GM12878 (cell line): ENCODE results near the gene RIPOR3. TPM values are rescaled to one million over a fixed set of nuclear protein-coding genes. Genes with fewer than 3 reads are reported as not detected.

Experiments used
- ATAC-seq: fragments of 200-7000 bp; cut with Tn5 transposase; 3 replicates; pipeline ENCODE4 v1.9.1; 2020; ENCODE audit warnings: mild to moderate bottlenecking, moderate library complexity
- BruUV-seq: library from RNA; stranded (reverse); fragments of 400-500 nt; replicated peaks from 2 replicates; lab custom pipeline; 2021; lab: Mats Ljungman, UMichigan
- CTCF ChIA-PET: fragments of 300-600 bp; sonication (Branson Sonifier 250); formaldehyde crosslinking; extraction: SDS; loops from one replicate; lab custom pipeline; 2021; ENCODE audit warnings: inconsistent platforms; lab: Yijun Ruan, JAX
- POLR2A ChIA-PET: fragments of 350-600 bp; formaldehyde crosslinking; extraction: SDS; loops from one replicate; lab custom pipeline; 2021; ENCODE audit warnings: inconsistent platforms; lab: Charles Lee
- RAD21 ChIA-PET: fragments of 300-600 bp; sonication (Branson Sonifier 250); formaldehyde crosslinking; loops from one replicate; lab custom pipeline; 2023; ENCODE audit warnings: antibody characterized with exemption; ENCODE audit not compliant: unreplicated experiment; lab: Charles Lee
- SMC1A ChIA-PET: fragments of 300-600 bp; sonication (Branson Sonifier 250); formaldehyde crosslinking; loops from one replicate; lab custom pipeline; 2023; ENCODE audit not compliant: unreplicated experiment, uncharacterized antibody; lab: Charles Lee
- DNase-seq: peaks from one replicate; pipeline ENCODE4 v3.0.0-alpha.2; 2011; ENCODE audit warnings: low read depth, low spot score
- FAIRE-seq: peaks from 3 replicates; lab custom pipeline; 2011; peaks lifted over from hg19 to GRCh38; lab: Jason Lieb, UNC
- H2AFZ ChIP-seq: 2 replicates; pipeline ENCODE4 v1.6.0; 2011; ENCODE audit warnings: low read depth, low read length, control low read depth; ENCODE audit not compliant: control insufficient read depth
- H3K27ac ChIP-seq: 2 replicates; pipeline ENCODE4 v1.5.1; 2011; ENCODE audit warnings: control low read depth; ENCODE audit not compliant: control insufficient read depth, insufficient read depth
- H3K27me3 ChIP-seq, 2 experiments: replicated peaks in 1 of 2; 2 replicates each; pipeline versions ENCODE4 v1.6.0 to v1.6.1; 2011; ENCODE audit warnings: low read length in 1 of 2; ENCODE audit not compliant: control insufficient read depth in 2 of 2, insufficient read depth in 2 of 2
- H3K36me3 ChIP-seq, 2 experiments: 2 replicates each; pipeline ENCODE4 v1.5.1; 2011; ENCODE audit warnings: low read length in 1 of 2; ENCODE audit not compliant: control insufficient read depth in 2 of 2, insufficient read depth in 2 of 2
- H3K4me1 ChIP-seq: 2 replicates; pipeline ENCODE4 v1.6.1; 2011; ENCODE audit warnings: mild to moderate bottlenecking, low read length, moderate library complexity, mixed read lengths; ENCODE audit not compliant: control insufficient read depth, insufficient read depth
- H3K4me2 ChIP-seq: 2 replicates; pipeline ENCODE4 v1.6.0; 2011; ENCODE audit warnings: control low read depth; ENCODE audit not compliant: control insufficient read depth, insufficient read depth
- H3K4me3 ChIP-seq: fragments of 200-600 bp; sonication (generic); 2 replicates; pipeline ENCODE4 v1.5.1; 2016
- H3K79me2 ChIP-seq: 2 replicates; pipeline ENCODE4 v1.6.0; 2011; ENCODE audit warnings: low read length; ENCODE audit not compliant: control insufficient read depth, insufficient read depth
- H3K9ac ChIP-seq: 2 replicates; pipeline ENCODE4 v1.8.0; 2011; ENCODE audit warnings: low read length, control low read depth, mixed read lengths; ENCODE audit not compliant: control insufficient read depth, insufficient read depth
- H3K9me3 ChIP-seq: replicated peaks from 3 replicates; pipeline ENCODE4 v1.5.1; 2011; ENCODE audit warnings: mild to moderate bottlenecking, low read length; ENCODE audit not compliant: control insufficient read depth, insufficient read depth
- H4K20me1 ChIP-seq: 2 replicates; pipeline ENCODE4 v1.6.0; 2011; ENCODE audit not compliant: control insufficient read depth, insufficient read depth
- CBFB ChIP-seq: IDR thresholded peaks from 2 replicates; pipeline ENCODE4 v1.6.1; 2016; ENCODE audit warnings: antibody characterized with exemption, low read depth
- CREM ChIP-seq: IDR thresholded peaks from 2 replicates; pipeline ENCODE4 v1.6.1; 2014; ENCODE audit warnings: antibody characterized with exemption, low read depth
- EED ChIP-seq: sonication (generic); IDR thresholded peaks from 2 replicates; pipeline ENCODE4 v1.6.1; 2016; ENCODE audit warnings: antibody characterized with exemption, low read depth
- MTA2 ChIP-seq: fragments of 450-650 bp; IDR thresholded peaks from 2 replicates; pipeline ENCODE4 v1.6.1; 2016; ENCODE audit warnings: low read depth, mild to moderate bottlenecking, moderate library complexity
- SIX5 ChIP-seq: IDR thresholded peaks from 2 replicates; pipeline ENCODE4 v1.6.1; 2011; ENCODE audit warnings: mild to moderate bottlenecking, low read depth, low read length, moderate library complexity; ENCODE audit not compliant: severe bottlenecking
- WGBS: methylation state at CpG from one replicate; pipeline ENCODE4 v1.1.6; 2016; ENCODE audit warnings: low lambda C conversion rate; ENCODE audit not compliant: insufficient replicate concordance, insufficient coverage; ENCODE audit errors: missing lambda C conversion rate; 5-methylcytosine and 5-hydroxymethylcytosine counted together
- in situ Hi-C: fragments of 300-500 bp; cut with MboI; formaldehyde crosslinking; loops from 9 replicates; pipeline ENCODE4 v1.14.3; 2018; ENCODE audit warnings: mixed read lengths
- intact Hi-C: fragments of 100-400 bp; cut with micrococcal nuclease; formaldehyde crosslinking; loops from one replicate; pipeline ENCODE4 v1.14.2; 2022; ENCODE audit not compliant: unreplicated experiment
- polyA plus RNA-seq, 11 experiments: library from polyadenylated mRNA; depleted of rRNA in 4 of 11; unstranded in 6 of 11; stranded (reverse) in 5 of 11; fragments of >200 nt; fragmentation: Nextera tagmentation in 4 of 11; fragmentation: Illumina TruSeq in 1 of 11; extraction: Ambion mirVana in 4 of 11; extraction: Trizol in 1 of 11; gene quantifications; 1 replicate in 1 of 11; 2 replicates in 10 of 11; pipeline versions ENCODE4 v1.2.1 to v1.2.3, GENCODE V29; 2011 to 2016; ENCODE audit warnings: inconsistent platforms in 2 of 11, missing spikeins in 2 of 11, low read depth in 1 of 11
- total RNA-seq, 4 experiments: library from RNA; depleted of rRNA in 3 of 4; stranded (reverse); fragments of >200 nt in 3 of 4; fragmentation: Illumina TruSeq in 1 of 4; extraction: Trizol in 1 of 4; gene quantifications; 2 replicates each; pipeline versions ENCODE4 v1.2.1 to v1.2.3, GENCODE V29; 2013 to 2021
- TF ChIP-seq, protein P1 (sequence below): fragments of 450-650 bp; IDR thresholded peaks from 2 replicates; pipeline ENCODE4 v1.6.1; 2017; ENCODE audit warnings: mild to moderate bottlenecking, moderate library complexity
- TF ChIP-seq, protein P2 (sequence below): fragments of 450-650 bp; formaldehyde crosslinking; IDR thresholded peaks from 2 replicates; pipeline ENCODE4 v1.4.0; 2020; ENCODE audit warnings: mild to moderate bottlenecking, moderate library complexity
- TF ChIP-seq, protein P3 (sequence below): fragments of 450-650 bp; IDR thresholded peaks from 2 replicates; pipeline ENCODE4 v1.6.1; 2017; ENCODE audit warnings: mild to moderate bottlenecking, low read depth, inconsistent platforms; ENCODE audit not compliant: poor library complexity, severe bottlenecking
- TF ChIP-seq, protein P4 (sequence below): fragments of 450-650 bp; IDR thresholded peaks from 2 replicates; pipeline ENCODE4 v1.6.1; 2016; ENCODE audit warnings: mild to moderate bottlenecking

The RIPOR3 gene
- total and polyA plus RNA-seq, 10 of the 15 experiments (the other 5 are each of a cell fraction or from before 2014, with no cell fraction given): 0.04 to 0.55 (median 0.12) TPM; not detected in 6

DNA sequence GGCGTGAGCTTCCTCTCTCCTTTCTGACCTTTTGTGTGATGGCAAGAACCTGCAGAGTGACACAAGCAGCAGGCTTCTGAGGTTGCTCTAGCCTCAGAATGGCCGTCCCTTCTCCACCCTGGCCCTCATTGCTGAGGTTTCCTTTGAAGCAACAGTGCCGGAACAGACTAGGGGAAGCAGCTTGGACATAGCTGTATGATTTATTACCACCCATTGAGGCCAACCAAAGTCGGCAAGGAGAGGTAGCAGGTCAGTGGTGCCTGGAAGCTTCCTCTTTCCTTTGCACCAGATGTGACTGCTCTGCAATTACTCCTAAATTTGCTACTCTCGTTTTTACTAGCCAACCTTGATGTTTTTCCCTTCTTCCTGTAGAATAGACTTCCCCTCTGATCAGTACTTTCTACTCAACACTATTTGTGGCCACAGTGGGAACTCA is 149.7 kb downstream of the RIPOR3 start:
- POLR2A ChIA-PET: interaction anchor here (0.6 to 5.2 kb wide), 7 partner anchors 9 to 29 kb away, joined by 3 to 44 read pairs (median 5); partner anchors contain the start of gene PTPN1
- peak overlapping the region; percentile 42 for H3K4me3 ChIP-seq
- RAD21 ChIA-PET: interaction anchor here (0.9 to 12.3 kb wide), 5 partner anchors 10 to 34 kb away, joined by 3 to 167 read pairs (median 5); partner anchors contain the start of gene PTPN1
- H3K27ac ChIP-seq: peak overlapping the region; percentile 78
- peaks cover 13% of the 10 kb centered on the region; the same call in 2 of the 3 replicates for H3K9me3 ChIP-seq
- CTCF ChIA-PET: interaction anchor here (0.9 to 3.7 kb wide), 9 partner anchors 11 to 58 kb away, joined by 3 to 14 read pairs (median 7); no protein-coding TSS in a partner anchor
- ATAC-seq (peak; percentile 75), DNase-seq (peak; percentile 73), FAIRE-seq (no peak)
- SMC1A ChIA-PET: interaction anchor here (73.1 to 95.1 kb wide), 2 partner anchors 4 to 33 kb away, joined by 2799 read pairs; partner anchors contain the start of gene PTPN1
- 0% methylated on average over 5 of the region's 5 CpGs for WGBS
- no peak overlapping the region for H3K9ac ChIP-seq
- H3K79me2 ChIP-seq: peaks cover 88% of the 10 kb centered on the region
- peaks cover 73% of the 10 kb centered on the region for H3K4me1 ChIP-seq
- no peaks in the 10 kb centered on the region for H3K27me3 ChIP-seq
- no peak overlapping the region for H2AFZ ChIP-seq
- H4K20me1 ChIP-seq: no peaks in the 10 kb centered on the region; the same call in 1 of the 2 replicates
- peaks cover 0 to 5% of the 10 kb centered on the region in 2 experiments; a peak in 2 of 4 replicates for H3K36me3 ChIP-seq
- peak overlapping the region; percentile 85 for H3K4me2 ChIP-seq
- no TSS peak for BruUV-seq
- in situ Hi-C loops (no loop called here), intact Hi-C loops (loop anchor here (2.0 kb wide), 1 partner anchor 25 kb away; no protein-coding TSS in a partner anchor)
- TF ChIP-seq, protein P1, sequence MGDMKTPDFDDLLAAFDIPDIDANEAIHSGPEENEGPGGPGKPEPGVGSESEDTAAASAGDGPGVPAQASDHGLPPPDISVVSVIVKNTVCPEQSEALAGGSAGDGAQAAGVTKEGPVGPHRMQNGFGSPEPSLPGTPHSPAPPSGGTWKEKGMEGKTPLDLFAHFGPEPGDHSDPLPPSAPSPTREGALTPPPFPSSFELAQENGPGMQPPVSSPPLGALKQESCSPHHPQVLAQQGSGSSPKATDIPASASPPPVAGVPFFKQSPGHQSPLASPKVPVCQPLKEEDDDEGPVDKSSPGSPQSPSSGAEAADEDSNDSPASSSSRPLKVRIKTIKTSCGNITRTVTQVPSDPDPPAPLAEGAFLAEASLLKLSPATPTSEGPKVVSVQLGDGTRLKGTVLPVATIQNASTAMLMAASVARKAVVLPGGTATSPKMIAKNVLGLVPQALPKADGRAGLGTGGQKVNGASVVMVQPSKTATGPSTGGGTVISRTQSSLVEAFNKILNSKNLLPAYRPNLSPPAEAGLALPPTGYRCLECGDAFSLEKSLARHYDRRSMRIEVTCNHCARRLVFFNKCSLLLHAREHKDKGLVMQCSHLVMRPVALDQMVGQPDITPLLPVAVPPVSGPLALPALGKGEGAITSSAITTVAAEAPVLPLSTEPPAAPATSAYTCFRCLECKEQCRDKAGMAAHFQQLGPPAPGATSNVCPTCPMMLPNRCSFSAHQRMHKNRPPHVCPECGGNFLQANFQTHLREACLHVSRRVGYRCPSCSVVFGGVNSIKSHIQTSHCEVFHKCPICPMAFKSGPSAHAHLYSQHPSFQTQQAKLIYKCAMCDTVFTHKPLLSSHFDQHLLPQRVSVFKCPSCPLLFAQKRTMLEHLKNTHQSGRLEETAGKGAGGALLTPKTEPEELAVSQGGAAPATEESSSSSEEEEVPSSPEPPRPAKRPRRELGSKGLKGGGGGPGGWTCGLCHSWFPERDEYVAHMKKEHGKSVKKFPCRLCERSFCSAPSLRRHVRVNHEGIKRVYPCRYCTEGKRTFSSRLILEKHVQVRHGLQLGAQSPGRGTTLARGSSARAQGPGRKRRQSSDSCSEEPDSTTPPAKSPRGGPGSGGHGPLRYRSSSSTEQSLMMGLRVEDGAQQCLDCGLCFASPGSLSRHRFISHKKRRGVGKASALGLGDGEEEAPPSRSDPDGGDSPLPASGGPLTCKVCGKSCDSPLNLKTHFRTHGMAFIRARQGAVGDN: no peak
- TF ChIP-seq, protein P2, sequence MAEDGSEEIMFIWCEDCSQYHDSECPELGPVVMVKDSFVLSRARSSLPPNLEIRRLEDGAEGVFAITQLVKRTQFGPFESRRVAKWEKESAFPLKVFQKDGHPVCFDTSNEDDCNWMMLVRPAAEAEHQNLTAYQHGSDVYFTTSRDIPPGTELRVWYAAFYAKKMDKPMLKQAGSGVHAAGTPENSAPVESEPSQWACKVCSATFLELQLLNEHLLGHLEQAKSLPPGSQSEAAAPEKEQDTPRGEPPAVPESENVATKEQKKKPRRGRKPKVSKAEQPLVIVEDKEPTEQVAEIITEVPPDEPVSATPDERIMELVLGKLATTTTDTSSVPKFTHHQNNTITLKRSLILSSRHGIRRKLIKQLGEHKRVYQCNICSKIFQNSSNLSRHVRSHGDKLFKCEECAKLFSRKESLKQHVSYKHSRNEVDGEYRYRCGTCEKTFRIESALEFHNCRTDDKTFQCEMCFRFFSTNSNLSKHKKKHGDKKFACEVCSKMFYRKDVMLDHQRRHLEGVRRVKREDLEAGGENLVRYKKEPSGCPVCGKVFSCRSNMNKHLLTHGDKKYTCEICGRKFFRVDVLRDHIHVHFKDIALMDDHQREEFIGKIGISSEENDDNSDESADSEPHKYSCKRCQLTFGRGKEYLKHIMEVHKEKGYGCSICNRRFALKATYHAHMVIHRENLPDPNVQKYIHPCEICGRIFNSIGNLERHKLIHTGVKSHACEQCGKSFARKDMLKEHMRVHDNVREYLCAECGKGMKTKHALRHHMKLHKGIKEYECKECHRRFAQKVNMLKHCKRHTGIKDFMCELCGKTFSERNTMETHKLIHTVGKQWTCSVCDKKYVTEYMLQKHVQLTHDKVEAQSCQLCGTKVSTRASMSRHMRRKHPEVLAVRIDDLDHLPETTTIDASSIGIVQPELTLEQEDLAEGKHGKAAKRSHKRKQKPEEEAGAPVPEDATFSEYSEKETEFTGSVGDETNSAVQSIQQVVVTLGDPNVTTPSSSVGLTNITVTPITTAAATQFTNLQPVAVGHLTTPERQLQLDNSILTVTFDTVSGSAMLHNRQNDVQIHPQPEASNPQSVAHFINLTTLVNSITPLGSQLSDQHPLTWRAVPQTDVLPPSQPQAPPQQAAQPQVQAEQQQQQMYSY (CRISPR knock-in tag): no peak
- TF ChIP-seq EED (peak; percentile 98), SIX5 (no peak), CREM (peak; percentile 40; the same call in 1 of the 2 replicates), MTA2 (peak; percentile 52), CBFB (no peak)
- TF ChIP-seq, protein P3, sequence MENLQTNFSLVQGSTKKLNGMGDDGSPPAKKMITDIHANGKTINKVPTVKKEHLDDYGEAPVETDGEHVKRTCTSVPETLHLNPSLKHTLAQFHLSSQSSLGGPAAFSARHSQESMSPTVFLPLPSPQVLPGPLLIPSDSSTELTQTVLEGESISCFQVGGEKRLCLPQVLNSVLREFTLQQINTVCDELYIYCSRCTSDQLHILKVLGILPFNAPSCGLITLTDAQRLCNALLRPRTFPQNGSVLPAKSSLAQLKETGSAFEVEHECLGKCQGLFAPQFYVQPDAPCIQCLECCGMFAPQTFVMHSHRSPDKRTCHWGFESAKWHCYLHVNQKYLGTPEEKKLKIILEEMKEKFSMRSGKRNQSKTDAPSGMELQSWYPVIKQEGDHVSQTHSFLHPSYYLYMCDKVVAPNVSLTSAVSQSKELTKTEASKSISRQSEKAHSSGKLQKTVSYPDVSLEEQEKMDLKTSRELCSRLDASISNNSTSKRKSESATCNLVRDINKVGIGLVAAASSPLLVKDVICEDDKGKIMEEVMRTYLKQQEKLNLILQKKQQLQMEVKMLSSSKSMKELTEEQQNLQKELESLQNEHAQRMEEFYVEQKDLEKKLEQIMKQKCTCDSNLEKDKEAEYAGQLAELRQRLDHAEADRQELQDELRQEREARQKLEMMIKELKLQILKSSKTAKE: no peak
- TF ChIP-seq, protein P4, sequence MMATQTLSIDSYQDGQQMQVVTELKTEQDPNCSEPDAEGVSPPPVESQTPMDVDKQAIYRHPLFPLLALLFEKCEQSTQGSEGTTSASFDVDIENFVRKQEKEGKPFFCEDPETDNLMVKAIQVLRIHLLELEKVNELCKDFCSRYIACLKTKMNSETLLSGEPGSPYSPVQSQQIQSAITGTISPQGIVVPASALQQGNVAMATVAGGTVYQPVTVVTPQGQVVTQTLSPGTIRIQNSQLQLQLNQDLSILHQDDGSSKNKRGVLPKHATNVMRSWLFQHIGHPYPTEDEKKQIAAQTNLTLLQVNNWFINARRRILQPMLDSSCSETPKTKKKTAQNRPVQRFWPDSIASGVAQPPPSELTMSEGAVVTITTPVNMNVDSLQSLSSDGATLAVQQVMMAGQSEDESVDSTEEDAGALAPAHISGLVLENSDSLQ: peak; percentile 36; the same call in 1 of the 2 replicates
